Mesendoderm (in vitro differentiated cells): ENCODE results near the gene AGAP3.

Source experiments
- DNase-seq: peaks from one replicate; pipeline ENCODE4 v3.0.0; 2013
- H2AK5ac ChIP-seq: 2 replicates; pipeline ENCODE4 v1.6.1; 2013; ENCODE audit warnings: low read length, inconsistent platforms
- H2BK120ac ChIP-seq: 2 replicates; pipeline ENCODE4 v1.6.1; 2013; ENCODE audit warnings: low read depth, mild to moderate bottlenecking, low read length, moderate library complexity, mixed read lengths
- H2BK15ac ChIP-seq: replicated peaks from 2 replicates; pipeline ENCODE4 v1.6.1; 2013; ENCODE audit warnings: low read depth, mild to moderate bottlenecking, moderate library complexity
- H2BK5ac ChIP-seq: 2 replicates; pipeline ENCODE4 v1.6.1; 2013; ENCODE audit warnings: low read length, inconsistent platforms
- H3K18ac ChIP-seq: 2 replicates; pipeline ENCODE4 v1.6.1; 2013; ENCODE audit warnings: mild to moderate bottlenecking, low read length, mixed read lengths
- H3K23ac ChIP-seq: one replicate; pipeline ENCODE4 v1.6.1; 2013; ENCODE audit warnings: low read length
- H3K27ac ChIP-seq: 2 replicates; pipeline ENCODE4 v1.5.1; 2013; ENCODE audit warnings: low read depth, mild to moderate bottlenecking, inconsistent platforms, low read length, moderate library complexity
- H3K27me3 ChIP-seq: 2 replicates; pipeline ENCODE4 v1.6.1; 2013; ENCODE audit warnings: low read length, control low read depth, mild to moderate bottlenecking, inconsistent platforms; ENCODE audit not compliant: insufficient read depth, poor library complexity
- H3K36me3 ChIP-seq: 2 replicates; pipeline ENCODE4 v1.6.1; 2013; ENCODE audit warnings: low read length, inconsistent platforms; ENCODE audit not compliant: control insufficient read depth, insufficient read depth
- H3K4ac ChIP-seq: one replicate; pipeline ENCODE4 v1.6.1; 2013; ENCODE audit warnings: low read depth, mild to moderate bottlenecking, low read length, moderate library complexity
- H3K4me1 ChIP-seq: 2 replicates; pipeline ENCODE4 v1.6.1; 2013; ENCODE audit warnings: low read depth, low read length, inconsistent platforms; ENCODE audit not compliant: control insufficient read depth
- H3K4me2 ChIP-seq: 2 replicates; pipeline ENCODE4 v1.6.1; 2013; ENCODE audit warnings: low read length
- H3K4me3 ChIP-seq: 2 replicates; pipeline ENCODE4 v1.5.1; 2013; ENCODE audit warnings: mild to moderate bottlenecking, low read length
- H3K56ac ChIP-seq: one replicate; pipeline ENCODE4 v1.6.1; 2013; ENCODE audit warnings: low read length
- H3K79me1 ChIP-seq: 2 replicates; pipeline ENCODE4 v1.6.1; 2013; ENCODE audit warnings: low read length, inconsistent platforms
- H3K79me2 ChIP-seq: 2 replicates; pipeline ENCODE4 v1.6.1; 2013; ENCODE audit warnings: mild to moderate bottlenecking, low read length; ENCODE audit not compliant: control insufficient read depth, insufficient read depth
- H3K9ac ChIP-seq: 2 replicates; pipeline ENCODE4 v1.6.1; 2013; ENCODE audit warnings: low read length, inconsistent platforms
- H4K5ac ChIP-seq: one replicate; pipeline ENCODE4 v1.6.1; 2013; ENCODE audit warnings: low read length
- H4K8ac ChIP-seq: one replicate; pipeline ENCODE4 v1.6.1; 2013; ENCODE audit warnings: low read depth, mild to moderate bottlenecking, control low read depth, low read length, moderate library complexity
- WGBS: extraction: QIAGEN DNeasy Blood & Tissue Kit; methylation state at CpG from one replicate; pipeline ENCODE4 v1.1.7; 2013; ENCODE audit warnings: low lambda C conversion rate, missing lambda C conversion rate; ENCODE audit not compliant: insufficient coverage; ENCODE audit errors: extremely low coverage; 5-methylcytosine and 5-hydroxymethylcytosine counted together

Gene AGAP3

GRCh38 chr7:151095828-151096475 lies 9.7 kb downstream of the AGAP3 start:
- H4K8ac ChIP-seq: no peak overlapping the region
- no peak overlapping the region for H3K56ac ChIP-seq
- no peak overlapping the region for H3K23ac ChIP-seq
- no peak overlapping the region for H3K4ac ChIP-seq
- no peak overlapping the region for H2BK120ac ChIP-seq
- H3K4me3 ChIP-seq: no peak overlapping the region
- peaks cover 21% of the 10 kb centered on the region for H3K79me2 ChIP-seq
- no peak overlapping the region for H2BK15ac ChIP-seq
- H3K9ac ChIP-seq: no peak overlapping the region
- DNase-seq: no peak
- no peak overlapping the region for H3K27ac ChIP-seq
- H3K4me2 ChIP-seq: no peak overlapping the region
- H3K27me3 ChIP-seq: no peaks in the 10 kb centered on the region
- no peak overlapping the region for H2BK5ac ChIP-seq
- H3K4me1 ChIP-seq: no peaks in the 10 kb centered on the region
- no peak overlapping the region for H3K18ac ChIP-seq
- H2AK5ac ChIP-seq: no peak overlapping the region
- H3K79me1 ChIP-seq: peaks cover 38% of the 10 kb centered on the region
- no peaks in the 10 kb centered on the region for H3K36me3 ChIP-seq
- H4K5ac ChIP-seq: no peak overlapping the region
- no CpG with 5 or more reads among the region's 17 CpGs for WGBS

- no peak overlapping the region for H3K4me3 ChIP-seq
- H3K4me2 ChIP-seq: no peak overlapping the region
- H3K79me2 ChIP-seq: peaks cover 6% of the 10 kb centered on the region
- DNase-seq: no peak
- no peak overlapping the region for H4K5ac ChIP-seq
- WGBS: no CpG with 5 or more reads among the region's 20 CpGs
- no peak overlapping the region for H2AK5ac ChIP-seq
- H3K27ac ChIP-seq: no peak overlapping the region
- H3K4ac ChIP-seq: no peak overlapping the region
- H2BK5ac ChIP-seq: no peak overlapping the region
- H2BK15ac ChIP-seq: no peak overlapping the region
- H3K18ac ChIP-seq: no peak overlapping the region
- no peak overlapping the region for H2BK120ac ChIP-seq
- H3K4me1 ChIP-seq: peaks cover 3% of the 10 kb centered on the region
- no peaks in the 10 kb centered on the region for H3K36me3 ChIP-seq
- H3K79me1 ChIP-seq: peaks cover 17% of the 10 kb centered on the region
- no peak overlapping the region for H4K8ac ChIP-seq
- H3K23ac ChIP-seq: no peak overlapping the region
- H3K27me3 ChIP-seq: no peaks in the 10 kb centered on the region
- H3K9ac ChIP-seq: no peak overlapping the region
- no peak overlapping the region for H3K56ac ChIP-seq
Observed at GRCh38 chr7:151099486-151100211, 13.4 kb downstream of the AGAP3 start.

DNA sequence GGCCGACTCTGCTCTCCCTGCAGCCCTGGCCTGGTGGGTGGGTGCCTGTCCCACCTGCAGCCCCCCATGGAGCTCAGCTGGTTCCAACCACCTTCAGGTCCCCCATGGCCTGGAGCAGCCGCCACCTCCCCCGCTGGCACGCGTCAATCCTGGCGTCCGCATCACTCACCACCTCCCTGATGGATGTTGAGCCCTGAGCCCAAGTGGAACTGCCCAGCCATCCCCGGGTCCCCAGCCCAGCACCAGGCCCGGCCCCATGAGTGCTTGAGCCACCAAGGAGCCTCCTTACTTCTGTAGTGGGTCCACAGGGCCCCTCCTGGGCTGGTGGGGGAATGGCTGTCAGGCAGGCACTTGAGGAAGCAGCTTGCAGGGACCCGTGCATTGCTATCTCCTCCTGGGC lies 14.6 kb downstream of the AGAP3 start:
- H2BK5ac ChIP-seq: no peak overlapping the region
- no peak overlapping the region for H3K4ac ChIP-seq
- H2BK120ac ChIP-seq: no peak overlapping the region
- H3K79me2 ChIP-seq: peaks cover 2% of the 10 kb centered on the region
- H3K18ac ChIP-seq: no peak overlapping the region
- no peak overlapping the region for H3K4me2 ChIP-seq
- DNase-seq: no peak
- no peaks in the 10 kb centered on the region for H3K36me3 ChIP-seq
- H4K5ac ChIP-seq: no peak overlapping the region
- no peak overlapping the region for H3K56ac ChIP-seq
- no peak overlapping the region for H3K4me3 ChIP-seq
- H3K27me3 ChIP-seq: no peaks in the 10 kb centered on the region
- no peak overlapping the region for H2AK5ac ChIP-seq
- H3K79me1 ChIP-seq: peaks cover 9% of the 10 kb centered on the region
- peaks cover 3% of the 10 kb centered on the region for H3K4me1 ChIP-seq
- H4K8ac ChIP-seq: no peak overlapping the region
- H3K9ac ChIP-seq: no peak overlapping the region
- H3K23ac ChIP-seq: no peak overlapping the region
- no peak overlapping the region for H2BK15ac ChIP-seq
- WGBS: no CpG with 5 or more reads among the region's 10 CpGs
- H3K27ac ChIP-seq: no peak overlapping the region

DNA sequence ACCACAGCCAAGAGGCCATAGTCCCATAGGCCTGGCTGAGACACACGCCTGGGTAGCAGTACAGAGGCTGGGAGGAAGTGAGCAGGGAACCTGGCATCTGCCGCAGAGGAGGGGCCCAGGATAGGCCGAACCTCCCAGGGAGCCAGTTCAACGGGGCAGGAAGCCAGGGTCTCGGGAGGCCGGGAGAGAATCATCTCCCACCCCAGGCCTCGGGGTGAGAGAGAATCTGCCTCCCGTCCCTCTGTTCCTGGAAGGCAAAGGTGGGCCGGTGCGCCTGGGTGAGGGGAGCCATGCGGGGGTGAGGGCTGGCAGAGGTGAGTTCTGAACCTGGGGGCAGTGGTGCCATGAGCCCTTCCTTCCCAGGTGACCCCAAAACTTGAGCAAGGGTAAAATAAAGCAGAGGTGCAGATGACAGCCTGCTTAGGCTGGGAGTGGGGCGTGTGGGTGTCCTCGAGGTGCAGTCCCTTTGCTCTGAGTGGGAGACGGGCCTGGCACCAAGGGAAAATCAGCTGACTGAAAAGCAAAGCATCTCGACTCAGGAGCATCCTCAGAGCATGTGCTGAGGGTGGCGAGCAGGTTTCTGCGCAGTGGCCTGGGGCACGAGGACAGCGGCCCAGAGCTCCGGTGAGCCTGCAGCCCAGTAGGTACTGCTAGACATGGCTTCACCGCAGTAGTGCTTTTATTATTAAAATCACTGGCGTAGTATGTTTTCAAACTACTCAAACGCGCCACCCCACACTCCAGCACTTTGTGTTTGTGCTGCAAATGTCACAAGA lies 15.5 kb downstream of the AGAP3 start:
- H2BK120ac ChIP-seq: no peak overlapping the region
- peaks cover 2% of the 10 kb centered on the region for H3K79me2 ChIP-seq
- H4K8ac ChIP-seq: no peak overlapping the region
- no peak for DNase-seq
- no peak overlapping the region for H2AK5ac ChIP-seq
- no peak overlapping the region for H3K4ac ChIP-seq
- H3K27ac ChIP-seq: no peak overlapping the region
- H3K36me3 ChIP-seq: no peaks in the 10 kb centered on the region
- H2BK5ac ChIP-seq: no peak overlapping the region
- peaks cover 3% of the 10 kb centered on the region for H3K4me1 ChIP-seq
- no peak overlapping the region for H3K56ac ChIP-seq
- H3K18ac ChIP-seq: no peak overlapping the region
- H2BK15ac ChIP-seq: no peak overlapping the region
- H3K27me3 ChIP-seq: no peaks in the 10 kb centered on the region
- no peak overlapping the region for H3K4me2 ChIP-seq
- H3K4me3 ChIP-seq: no peak overlapping the region
- peaks cover 6% of the 10 kb centered on the region for H3K79me1 ChIP-seq
- H3K23ac ChIP-seq: no peak overlapping the region
- WGBS: no CpG with 5 or more reads among the region's 24 CpGs
- H3K9ac ChIP-seq: no peak overlapping the region
- no peak overlapping the region for H4K5ac ChIP-seq

DNA sequence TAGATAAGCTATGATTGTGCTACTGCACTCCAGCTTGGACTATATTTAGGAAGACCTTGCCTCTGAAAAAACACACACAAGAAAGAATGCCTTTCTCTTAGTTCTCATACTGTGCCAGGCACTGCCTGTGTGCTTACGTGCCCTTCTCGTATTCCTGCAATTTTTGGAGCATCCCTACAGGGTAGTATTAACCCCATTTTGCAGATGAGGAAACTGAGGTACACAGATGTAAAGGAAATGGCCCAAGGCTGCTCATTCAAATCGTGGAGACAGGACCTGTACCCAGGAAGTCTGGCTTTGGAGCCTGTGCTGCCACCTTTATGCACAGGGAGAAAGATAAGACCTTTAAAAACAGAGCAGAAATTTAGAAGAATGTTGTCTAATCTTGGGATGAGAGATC lies 16.7 kb downstream of the AGAP3 start:
- H3K27me3 ChIP-seq: no peaks in the 10 kb centered on the region
- no peak overlapping the region for H2AK5ac ChIP-seq
- H3K4me3 ChIP-seq: no peak overlapping the region
- no peak overlapping the region for H4K8ac ChIP-seq
- peaks cover 6% of the 10 kb centered on the region for H3K79me1 ChIP-seq
- H3K79me2 ChIP-seq: peaks cover 2% of the 10 kb centered on the region
- no peak overlapping the region for H3K56ac ChIP-seq
- H4K5ac ChIP-seq: no peak overlapping the region
- no peak for DNase-seq
- H2BK120ac ChIP-seq: no peak overlapping the region
- no CpG with 5 or more reads among the region's 3 CpGs for WGBS
- H3K4ac ChIP-seq: no peak overlapping the region
- H3K23ac ChIP-seq: no peak overlapping the region
- H3K9ac ChIP-seq: no peak overlapping the region
- H3K18ac ChIP-seq: no peak overlapping the region
- no peak overlapping the region for H2BK15ac ChIP-seq
- no peak overlapping the region for H2BK5ac ChIP-seq
- no peaks in the 10 kb centered on the region for H3K36me3 ChIP-seq
- H3K4me2 ChIP-seq: no peak overlapping the region
- H3K27ac ChIP-seq: no peak overlapping the region
- H3K4me1 ChIP-seq: peaks cover 3% of the 10 kb centered on the region
